ENCODE results near the gene RNF26.

RNF26 gene

GRCh38 chr11:119370486-119371046 lies 36.2 kb downstream of the RNF26 start:
- DNase-seq (ENCODE audit: low spot score) (no peak), FAIRE-seq (no peak)

GRCh38 chr11:119371067-119371601 lies 36.8 kb downstream of the RNF26 start:
- no peak for DNase-seq (ENCODE audit: low spot score)
- no peak for FAIRE-seq

GRCh38 chr11:119371778-119372182 lies 37.5 kb downstream of the RNF26 start:
- no peak for FAIRE-seq
- DNase-seq (ENCODE audit: low spot score): no peak

- no peak for DNase-seq (ENCODE audit: low spot score)
- no peak for FAIRE-seq
Observed at GRCh38 chr11:119372260-119373058, 38.1 kb downstream of the RNF26 start.

- DNase-seq (ENCODE audit: low spot score) (no peak), FAIRE-seq (no peak)
Observed at GRCh38 chr11:119373059-119373920, 39.0 kb downstream of the RNF26 start.

- no peak for FAIRE-seq
- DNase-seq (ENCODE audit: low spot score): peak; percentile 54
Observed at GRCh38 chr11:119373921-119374631, 39.7 kb downstream of the RNF26 start.

- FAIRE-seq (no peak), DNase-seq (ENCODE audit: low spot score) (no peak)
Observed at GRCh38 chr11:119374632-119375336, 40.5 kb downstream of the RNF26 start.

- no peak for DNase-seq (ENCODE audit: low spot score)
- FAIRE-seq: no peak
Observed at GRCh38 chr11:119375337-119376196, 41.2 kb downstream of the RNF26 start.

- DNase-seq (ENCODE audit: low spot score): no peak
Observed at GRCh38 chr11:119376197-119376847, 42.0 kb downstream of the RNF26 start.

GRCh38 chr11:119377112-119377901 lies 43.0 kb downstream of the RNF26 start:
- FAIRE-seq (no peak), DNase-seq (ENCODE audit: low spot score) (no peak)

More at GRCh38 chr11:119376197-119376847, 42.0 kb downstream of the RNF26 start:
- no peak for FAIRE-seq

- FAIRE-seq (no peak), DNase-seq (ENCODE audit: low spot score) (no peak)
Observed at GRCh38 chr11:119377961-119378667, 43.8 kb downstream of the RNF26 start.

GRCh38 chr11:119378851-119379465 lies 44.6 kb downstream of the RNF26 start:
- no peak for DNase-seq (ENCODE audit: low spot score)
- FAIRE-seq: no peak

GRCh38 chr11:119380160-119380826 lies 46.0 kb downstream of the RNF26 start:
- no peak for DNase-seq (ENCODE audit: low spot score)
- no peak for FAIRE-seq

GRCh38 chr11:119380827-119381180 lies 46.5 kb downstream of the RNF26 start:
- FAIRE-seq: no peak
- DNase-seq (ENCODE audit: low spot score): no peak

- no peak for DNase-seq (ENCODE audit: low spot score)
- FAIRE-seq: no peak
Observed at GRCh38 chr11:119381181-119381988, 47.1 kb downstream of the RNF26 start, which contains the start of gene USP2. TSS of gene USP2 (minus strand) at chr11:119381690. CDS start at chr11:119373480, 8,210 bp downstream.

GRCh38 chr11:119382101-119382500 lies 47.8 kb downstream of the RNF26 start:
- DNase-seq (ENCODE audit: low spot score) (no peak), FAIRE-seq (no peak)

Measured in urothelium cell line (cell line).